ENCODE measurements around the gene TYMS.

The TYMS gene

DNA sequence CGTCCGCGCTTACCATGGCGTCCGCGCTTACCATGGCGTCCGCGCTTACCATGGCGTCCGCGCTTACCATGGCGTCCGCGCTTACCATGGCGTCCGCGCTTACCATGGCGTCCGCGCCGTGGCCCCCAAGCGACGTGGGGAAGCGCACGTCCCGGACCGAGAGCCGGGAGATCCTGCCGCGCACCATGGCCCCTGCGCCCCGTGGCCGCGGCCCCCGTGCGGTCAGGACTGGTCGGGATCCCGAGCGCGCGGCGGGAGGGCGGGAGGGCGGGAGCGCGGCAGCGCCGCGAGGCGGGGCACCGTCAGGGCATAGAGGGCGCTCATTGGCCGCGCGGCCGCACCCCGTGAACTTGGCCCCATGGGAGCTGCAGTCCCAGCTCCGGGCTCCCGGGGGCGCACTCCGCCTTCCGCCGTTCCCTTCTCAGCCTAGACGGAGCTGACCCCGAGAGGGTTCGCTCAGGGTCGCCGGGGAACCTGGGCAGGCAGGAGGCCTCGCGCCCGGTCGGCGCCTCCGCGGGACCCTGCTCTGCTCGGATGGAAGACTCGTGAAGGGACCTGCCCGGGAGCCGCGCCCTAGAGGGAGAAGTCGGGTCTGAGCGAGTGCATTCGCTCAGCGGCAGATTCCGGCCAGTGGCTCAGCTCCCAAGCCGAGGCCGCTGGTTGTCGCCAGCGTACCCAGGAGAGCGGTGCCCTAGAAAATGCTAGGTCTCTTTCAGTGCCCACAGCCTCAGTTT is 55.1 kb downstream of the TYMS start, which contains the start of gene ENOSF1:
TSS of gene ENOSF1 (minus strand) at position 230 of the 734 bp plus-strand sequence. CDS start at position 187, 43 bp downstream.
- peak; percentile 90 for DNase-seq (ENCODE audit: low spot score)

GRCh38 chr18:713135-713490 is 55.7 kb downstream of the TYMS start:
- DNase-seq (ENCODE audit: low spot score): no peak

DNA sequence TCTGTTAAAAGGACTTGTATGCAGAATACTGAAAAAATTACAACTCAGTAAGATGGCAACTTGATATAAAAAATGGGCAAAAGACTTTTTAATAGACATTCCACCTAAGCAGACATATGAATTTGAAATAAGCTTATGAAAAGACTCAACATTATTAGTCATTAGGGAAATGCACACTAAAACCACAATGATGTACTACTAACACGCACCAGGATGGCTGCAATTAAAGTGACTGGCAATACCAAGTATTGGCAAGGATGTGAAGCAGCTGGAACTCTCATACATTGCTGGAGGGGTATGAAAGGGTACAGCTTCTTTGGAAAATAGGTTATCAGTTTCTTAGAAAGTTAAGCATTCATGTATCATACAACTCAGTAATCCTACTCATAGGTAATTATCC is 58.2 kb downstream of the TYMS start:
- DNase-seq (ENCODE audit: low spot score): no peak

- DNase-seq (ENCODE audit: low spot score): no peak
These were observed 59.5 kb downstream of the TYMS start for GRCh38 chr18:717003-717402.
